ENCODE data around the gene PM20D1.
"Not testable (repeated sequence)": the region's sequence is repeated elsewhere in the genome, so short reads cannot be mapped to it uniquely, and the experiment has no call there.

PM20D1 gene

GRCh38 chr1:205849619-205850355, at the start of gene PM20D1:
Gene PM20D1, minus strand, starts transcription at chr1:205850132. Its CDS starts 60 bp downstream, at chr1:205850072.
- no peak within 1 kb of the TSS for H3K4me3 ChIP-seq (ENCODE audit: low read depth, low read length)

- H3K4me3 ChIP-seq (ENCODE audit: low read depth, low read length), result no peak overlapping the region
These were observed 46.4 kb upstream of the PM20D1 start for GRCh38 chr1:205896351-205896750.

GRCh38 chr1:205894119-205894518, 44.2 kb upstream of the PM20D1 start:
- H3K4me3 ChIP-seq (ENCODE audit: low read depth, low read length), result not testable (repeated sequence)

- H3K4me3 ChIP-seq (ENCODE audit: low read depth, low read length), result not testable (repeated sequence)
These were observed 42.2 kb upstream of the PM20D1 start for GRCh38 chr1:205892175-205892574.

GRCh38 chr1:205891481-205891880, 41.5 kb upstream of the PM20D1 start:
- H3K4me3 ChIP-seq (ENCODE audit: low read depth, low read length), result not testable (repeated sequence)

GRCh38 chr1:205890631-205891030, 40.7 kb upstream of the PM20D1 start:
- not testable (repeated sequence) for H3K4me3 ChIP-seq (ENCODE audit: low read depth, low read length)

GRCh38 chr1:205889706-205890105, 39.8 kb upstream of the PM20D1 start:
- not testable (repeated sequence) for H3K4me3 ChIP-seq (ENCODE audit: low read depth, low read length)

GRCh38 chr1:205889006-205889405, 39.1 kb upstream of the PM20D1 start:
- H3K4me3 ChIP-seq (ENCODE audit: low read depth, low read length), result not testable (repeated sequence)

GRCh38 chr1:205883792-205884191, 33.9 kb upstream of the PM20D1 start:
- no peak overlapping the region for H3K4me3 ChIP-seq (ENCODE audit: low read depth, low read length)

GRCh38 chr1:205880923-205881322, 31.0 kb upstream of the PM20D1 start:
- H3K4me3 ChIP-seq (ENCODE audit: low read depth, low read length), result no peak overlapping the region

GRCh38 chr1:205879974-205880373, 30.0 kb upstream of the PM20D1 start:
- no peak overlapping the region for H3K4me3 ChIP-seq (ENCODE audit: low read depth, low read length)

- no peak overlapping the region for H3K4me3 ChIP-seq (ENCODE audit: low read depth, low read length)
These were observed 28.1 kb upstream of the PM20D1 start for GRCh38 chr1:205878026-205878425.

GRCh38 chr1:205873148-205873547, 23.2 kb upstream of the PM20D1 start:
- H3K4me3 ChIP-seq (ENCODE audit: low read depth, low read length), result not testable (repeated sequence)

- no peak overlapping the region for H3K4me3 ChIP-seq (ENCODE audit: low read depth, low read length)
These were observed 20.3 kb upstream of the PM20D1 start for GRCh38 chr1:205870236-205870635.

GRCh38 chr1:205861540-205861939, 11.6 kb upstream of the PM20D1 start:
- no peak overlapping the region for H3K4me3 ChIP-seq (ENCODE audit: low read depth, low read length)

GRCh38 chr1:205858141-205858961, 8.4 kb upstream of the PM20D1 start:
- H3K4me3 ChIP-seq (ENCODE audit: low read depth, low read length), result no peak overlapping the region

GRCh38 chr1:205857501-205857900, 7.6 kb upstream of the PM20D1 start:
- H3K4me3 ChIP-seq (ENCODE audit: low read depth, low read length), result not testable (repeated sequence)

- no peak overlapping the region for H3K4me3 ChIP-seq (ENCODE audit: low read depth, low read length)
These were observed 6.5 kb upstream of the PM20D1 start for GRCh38 chr1:205856433-205856832.

GRCh38 chr1:205852969-205853368, 3.0 kb upstream of the PM20D1 start:
- no peak overlapping the region for H3K4me3 ChIP-seq (ENCODE audit: low read depth, low read length)

GRCh38 chr1:205851993-205852392, 2.1 kb upstream of the PM20D1 start:
- no peak overlapping the region for H3K4me3 ChIP-seq (ENCODE audit: low read depth, low read length)

GRCh38 chr1:205843036-205843859, 6.7 kb downstream of the PM20D1 start:
- H3K4me3 ChIP-seq (ENCODE audit: low read depth, low read length), result no peak overlapping the region

Data from iPS-11a (cell line).